Activated CD4-positive, alpha-beta T cell treated with anti-CD3 and anti-CD28 coated beads, Interleukin-10, Interleukin-2, amounts not matched to agents 100 ng/mL and 50 ng/mL, durations not matched to agents 16 hours and 8 hours (primary cell): ENCODE results near the gene GRIA1.

Experiments
- DNase-seq: peaks from one replicate; pipeline ENCODE4 v3.0.0-alpha.2; 2020

Gene GRIA1

DNA sequence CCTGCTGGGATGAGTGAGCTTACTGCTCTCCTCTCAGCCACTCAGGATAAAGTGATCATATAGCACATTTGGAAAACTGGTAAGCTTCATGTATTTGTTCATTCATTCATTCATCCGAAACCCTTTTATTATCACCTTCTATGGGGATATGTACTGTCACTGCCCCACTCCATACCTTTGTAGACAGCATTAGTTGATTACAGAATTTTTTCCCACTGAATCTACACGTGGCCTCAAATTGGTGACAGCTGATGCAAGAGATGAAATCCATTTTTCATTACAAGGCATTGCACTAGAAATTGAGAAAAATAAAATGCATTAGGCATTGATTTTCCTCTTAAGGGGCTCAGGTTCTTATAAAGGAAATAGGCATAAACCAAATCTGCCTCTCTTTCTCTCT is 9.7 kb downstream of the GRIA1 start:
- no peak for DNase-seq

DNA sequence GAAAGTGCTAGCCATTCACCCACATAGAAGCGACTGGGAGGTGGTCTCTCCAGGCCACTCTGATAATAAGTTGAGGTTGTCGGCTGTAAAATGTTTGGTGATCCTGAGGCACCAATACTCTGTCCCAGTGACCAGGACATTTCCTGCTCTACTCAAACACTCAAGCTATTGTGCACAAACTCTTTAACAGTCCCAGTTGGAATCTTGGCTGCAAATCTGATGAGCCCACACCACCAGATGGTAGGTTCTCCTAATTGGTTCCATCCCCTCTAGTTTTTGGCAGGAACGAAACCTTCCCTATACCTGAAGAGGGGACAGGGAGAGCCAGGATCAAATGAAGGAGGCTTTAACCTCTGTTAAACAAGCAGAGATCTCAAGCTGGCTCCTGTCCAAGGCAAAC is 14.3 kb downstream of the GRIA1 start:
- DNase-seq = no peak

DNA sequence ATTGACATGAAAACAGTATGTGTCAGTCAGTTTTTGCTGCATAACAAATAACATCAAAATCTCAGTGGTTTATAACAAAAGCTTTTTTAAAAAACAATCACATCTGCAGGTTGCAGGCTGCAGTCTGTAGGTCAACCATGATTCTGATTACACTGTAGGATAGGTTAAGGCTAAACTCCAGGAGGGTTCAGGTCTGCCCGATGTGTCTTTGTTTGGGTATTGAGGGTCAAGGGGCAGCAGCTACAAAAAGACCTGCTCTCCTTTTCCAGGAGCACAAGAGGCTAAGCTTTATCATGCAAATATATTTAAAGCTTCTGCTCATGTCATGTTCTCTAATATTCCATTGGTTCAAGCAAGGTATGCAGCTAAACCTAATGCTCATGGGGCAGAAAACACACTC is 18.2 kb downstream of the GRIA1 start:
- no peak for DNase-seq

DNA sequence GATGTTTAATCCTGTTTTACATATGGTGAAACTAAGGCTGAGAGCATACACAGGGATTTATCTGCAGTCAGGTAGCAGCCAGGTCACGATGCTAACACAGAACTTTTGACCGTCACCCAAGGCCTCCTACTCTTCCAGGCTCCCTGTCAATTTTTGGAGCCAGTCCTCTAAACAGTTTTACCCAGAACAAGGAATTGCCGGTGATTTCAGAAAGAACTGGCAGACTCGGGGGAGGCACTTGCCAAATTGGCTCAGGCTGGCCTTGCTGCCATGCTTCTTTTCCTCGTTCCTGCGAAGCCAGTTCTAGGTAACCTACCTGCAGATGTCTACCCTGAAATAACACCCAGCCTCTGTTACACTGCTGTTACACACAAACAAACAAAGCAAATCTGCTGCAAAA is 21.2 kb downstream of the GRIA1 start:
- no peak for DNase-seq

DNA sequence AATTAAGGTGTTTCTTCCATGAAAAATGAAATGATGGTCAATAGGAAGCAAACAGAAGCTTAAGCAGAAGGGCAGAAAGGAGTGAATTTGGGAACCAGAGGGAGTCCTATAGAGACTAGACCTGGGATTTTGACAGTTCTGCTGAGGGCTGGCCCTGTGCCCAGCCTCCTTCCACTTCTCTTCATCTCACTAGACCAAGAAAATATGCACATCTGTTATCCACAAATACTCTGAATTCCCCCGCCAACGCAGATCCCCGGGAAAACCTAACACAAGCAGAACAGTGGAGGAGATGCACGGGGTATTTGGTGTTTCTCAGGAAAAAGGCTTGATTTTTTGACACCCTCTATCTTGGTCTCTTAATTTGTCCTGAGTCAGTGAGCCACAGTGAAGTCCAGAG is 22.7 kb downstream of the GRIA1 start:
- DNase-seq = no peak

DNA sequence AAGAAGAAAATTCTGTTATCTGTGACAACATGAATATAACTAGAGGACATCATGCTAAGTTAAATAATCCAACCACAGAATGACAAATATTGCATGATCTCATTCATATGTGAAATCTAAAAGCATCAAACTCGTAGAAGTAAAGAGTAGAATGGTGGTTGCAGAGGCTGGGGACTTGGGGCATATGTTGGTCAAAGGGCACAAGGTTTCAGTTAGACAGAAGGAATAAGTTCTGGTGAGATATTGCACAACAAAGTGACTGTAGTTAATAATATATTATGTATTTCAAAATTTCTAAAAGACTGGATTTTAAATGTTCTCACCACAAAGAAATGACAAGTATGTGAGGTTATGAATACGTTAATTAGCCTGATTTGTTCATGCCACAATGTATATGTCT is 24.8 kb downstream of the GRIA1 start:
- no peak for DNase-seq

DNA sequence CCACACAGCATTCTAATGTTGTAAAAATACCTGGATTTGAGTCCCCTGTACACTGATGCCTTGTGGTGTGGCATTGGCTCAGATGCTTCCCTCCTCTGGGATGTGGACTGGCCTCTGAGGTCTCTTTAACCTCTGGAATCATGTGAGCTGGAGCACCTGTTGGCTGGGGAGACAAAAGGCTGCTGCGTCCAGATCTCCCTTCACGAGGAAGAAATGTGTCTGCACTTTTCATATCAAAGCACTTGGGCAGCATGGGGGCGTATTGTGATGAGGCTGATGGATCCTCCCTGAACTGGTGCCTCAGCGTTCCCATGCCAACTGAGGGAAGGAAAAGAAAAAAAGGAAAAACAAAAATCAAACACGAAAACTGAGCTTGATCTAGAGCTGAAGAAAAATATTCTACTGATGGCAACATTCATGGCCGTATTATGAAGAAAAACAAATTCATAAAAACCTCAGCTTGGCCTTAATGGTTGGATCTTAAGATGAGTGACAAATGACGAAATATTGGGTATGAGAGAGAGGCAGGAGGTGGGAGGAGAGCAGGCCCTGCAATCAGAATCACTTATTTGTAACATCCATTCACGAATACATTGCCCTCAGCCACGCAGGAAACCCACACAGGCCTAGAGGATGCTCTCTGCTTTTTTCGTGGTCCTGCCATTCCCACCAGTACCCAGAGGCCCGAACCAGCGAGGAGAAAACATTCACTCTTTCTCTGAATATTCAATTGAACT is 26.2 kb downstream of the GRIA1 start:
- no peak for DNase-seq

DNA sequence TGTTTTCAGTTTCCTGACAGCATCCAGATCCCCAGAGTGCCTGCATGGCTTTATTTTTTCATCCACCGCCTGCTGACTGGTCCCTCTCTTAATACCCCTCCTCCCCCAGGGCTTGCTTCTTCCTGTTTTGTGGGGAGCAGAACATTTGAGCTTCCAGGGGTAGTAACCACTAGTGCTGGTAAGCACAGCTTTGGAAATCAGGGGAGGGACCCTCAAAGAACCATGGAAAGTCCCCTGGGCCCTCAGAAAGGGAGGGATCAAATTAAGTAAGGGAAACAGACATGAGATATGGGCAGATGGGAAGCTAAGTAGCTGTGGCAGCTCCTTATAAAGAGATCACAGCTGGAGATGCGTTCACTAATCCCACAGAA is 26.8 kb downstream of the GRIA1 start:
- DNase-seq = no peak

DNA sequence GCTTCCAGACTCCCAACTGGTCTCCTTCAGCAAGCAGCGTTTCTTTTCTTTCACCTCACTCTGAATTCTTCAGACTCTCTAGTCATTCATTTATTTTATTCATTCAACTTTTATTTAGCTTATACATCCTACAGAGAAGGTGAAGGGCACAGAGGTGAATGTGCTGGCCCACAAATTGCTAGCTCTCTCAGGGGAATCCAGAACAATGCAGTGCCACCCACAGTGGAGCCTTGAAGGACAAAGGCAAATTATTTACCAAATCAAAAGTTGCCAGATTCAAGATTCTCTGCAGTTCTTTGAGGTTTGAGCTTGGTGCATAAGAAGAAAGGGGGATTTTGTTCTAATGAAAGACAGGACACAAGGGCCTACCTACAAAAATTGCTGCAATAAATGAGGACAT is 29.7 kb downstream of the GRIA1 start:
- DNase-seq = no peak

DNA sequence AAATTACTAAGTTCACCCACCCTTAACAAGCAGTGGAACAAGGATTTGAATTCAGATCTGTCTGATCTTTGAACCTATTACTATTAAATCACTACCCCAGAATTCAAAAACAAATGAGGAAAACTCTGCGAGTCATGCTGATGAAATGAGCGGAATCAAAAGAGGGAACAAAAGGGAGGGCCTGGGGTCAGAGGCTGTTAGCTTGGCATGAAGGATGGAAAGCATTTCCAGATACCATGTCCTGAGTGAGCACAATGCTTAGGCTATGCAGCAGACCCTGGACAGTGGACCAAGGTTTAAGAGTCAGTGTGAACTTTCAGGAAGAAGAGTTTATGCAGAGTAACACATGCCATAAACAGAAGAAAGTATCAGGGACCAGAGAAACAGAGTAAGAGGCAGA is 30.5 kb downstream of the GRIA1 start:
- no peak for DNase-seq

DNA sequence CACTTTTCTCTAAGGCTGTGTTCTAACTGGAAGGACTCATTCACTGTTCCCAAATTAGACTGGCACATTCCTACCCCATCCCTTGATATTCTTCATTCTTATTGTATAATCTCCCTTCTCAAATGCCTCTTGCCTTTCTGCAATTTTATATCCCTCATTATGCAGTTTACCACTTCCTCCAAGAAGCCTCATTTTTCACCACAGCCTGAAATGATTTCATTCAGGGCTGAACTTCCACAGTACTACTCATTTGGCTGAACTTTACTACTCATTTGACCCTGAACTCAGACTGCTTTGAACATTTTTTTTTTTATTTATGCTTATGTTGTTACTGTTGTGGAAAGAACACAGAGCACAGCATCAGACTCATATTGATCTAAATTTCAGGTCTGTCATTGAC is 32.7 kb downstream of the GRIA1 start:
- no peak for DNase-seq

DNA sequence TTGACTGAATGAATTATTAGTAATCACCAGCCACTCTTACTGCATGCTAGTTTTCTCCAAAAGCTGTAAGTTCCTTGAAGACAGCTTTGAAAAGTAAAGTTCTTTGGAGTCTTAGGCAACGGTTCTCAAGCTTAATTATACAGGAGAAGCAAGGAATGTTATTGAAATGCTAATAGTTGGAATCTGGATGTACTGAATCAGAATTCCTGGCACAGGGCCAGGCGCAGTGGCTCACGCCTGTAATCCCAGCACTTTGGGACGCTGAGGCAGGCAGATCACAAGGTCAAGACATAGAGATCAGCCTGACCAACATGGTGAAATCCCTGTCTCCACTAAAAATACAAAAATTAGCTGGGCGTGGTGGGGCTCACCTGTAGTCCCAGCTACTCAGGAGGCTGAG is 33.4 kb downstream of the GRIA1 start:
- DNase-seq = no peak

DNA sequence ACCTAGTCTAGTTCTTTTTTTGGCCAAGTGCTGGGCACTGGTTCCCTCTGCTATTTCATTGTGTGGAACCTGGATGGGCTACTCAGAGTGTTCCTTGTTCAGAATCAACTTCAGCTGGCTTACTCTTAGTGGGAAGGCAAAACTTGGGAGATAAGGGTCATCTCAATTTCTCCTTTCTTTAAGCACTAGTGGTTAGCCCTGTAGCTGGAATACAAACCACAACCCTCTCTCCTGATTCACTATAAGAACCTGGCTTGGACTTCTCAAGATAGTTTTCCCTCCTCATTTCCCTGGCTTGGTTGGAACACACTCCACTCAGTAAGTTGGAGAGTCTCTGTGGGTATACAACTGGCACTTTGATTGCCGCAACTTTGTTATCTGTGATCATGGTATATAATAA is 35.1 kb downstream of the GRIA1 start:
- no peak for DNase-seq

DNA sequence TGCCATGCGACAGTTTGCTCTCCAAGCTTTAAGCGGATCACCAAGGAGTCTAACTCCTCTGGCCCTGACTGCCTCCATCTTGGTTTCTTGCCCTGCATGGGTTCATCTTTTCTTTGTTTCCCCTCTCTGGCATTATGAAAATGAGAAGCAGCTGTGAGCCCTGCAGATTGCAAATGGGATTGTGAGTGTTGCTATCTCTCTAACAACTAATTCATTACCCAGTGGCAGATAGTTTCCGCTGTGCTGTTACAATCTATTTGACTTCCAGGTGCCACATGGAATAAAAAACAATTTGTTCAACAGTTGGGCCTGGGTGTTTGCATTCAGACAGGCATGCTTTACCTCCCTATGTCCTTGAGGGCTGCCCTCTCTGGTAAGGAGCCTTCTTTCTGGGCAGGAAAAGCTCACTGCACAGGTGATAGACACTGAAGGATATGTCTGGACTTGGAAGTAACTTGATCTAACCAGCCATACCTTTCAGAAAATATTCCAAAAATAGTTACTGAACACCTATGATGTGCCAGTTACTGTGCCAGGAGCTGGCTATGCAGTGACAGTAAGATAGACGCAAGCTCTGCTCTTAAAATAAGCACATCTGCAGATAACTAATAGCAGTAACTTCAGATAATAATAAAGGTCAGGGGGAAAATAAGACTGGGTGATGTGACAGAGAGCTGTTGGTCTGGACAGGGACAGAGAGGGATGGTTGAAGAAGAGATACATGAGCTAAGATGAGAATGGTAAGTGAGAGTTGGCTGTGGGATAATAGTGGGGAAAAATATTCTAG is 40.1 kb downstream of the GRIA1 start:
- no peak for DNase-seq

DNA sequence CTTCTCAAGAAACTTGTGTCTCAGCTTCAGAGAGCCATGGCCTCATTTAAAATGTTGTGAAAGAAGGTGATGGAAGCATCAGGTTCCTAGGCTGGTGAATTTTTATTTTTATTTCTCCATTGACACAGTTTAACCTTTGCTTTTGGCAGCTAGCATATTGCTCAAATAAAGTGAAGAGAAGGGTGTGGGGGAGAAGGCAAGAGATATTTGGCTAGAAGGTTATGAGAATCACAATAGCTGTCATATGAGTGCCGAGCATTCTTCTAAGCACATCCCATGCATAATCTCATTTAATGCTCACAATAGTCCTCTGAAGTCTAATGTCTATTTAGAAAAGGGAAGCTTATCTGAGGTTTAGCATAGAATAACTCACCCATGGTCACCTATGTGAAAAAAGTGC is 43.1 kb downstream of the GRIA1 start:
- DNase-seq = no peak

DNA sequence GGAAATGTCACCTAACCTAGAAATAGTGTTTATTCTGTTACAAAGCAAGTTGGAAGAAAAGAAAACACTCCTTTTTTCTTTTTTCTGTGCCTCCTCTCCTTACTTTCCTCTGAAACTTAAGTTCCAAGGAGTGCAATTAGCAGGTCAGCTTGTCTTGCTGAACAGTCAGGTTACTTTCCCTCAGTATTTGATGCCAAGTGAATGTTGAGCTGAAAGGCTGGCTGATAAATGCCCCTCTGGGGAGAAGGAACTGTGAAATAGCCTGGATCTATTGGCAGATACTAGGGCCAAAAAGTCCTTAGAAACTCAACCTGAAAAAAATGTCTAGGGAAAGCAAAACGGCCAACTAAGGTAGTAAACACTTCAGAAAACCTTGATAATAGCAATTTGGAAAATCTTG is 43.6 kb downstream of the GRIA1 start:
- DNase-seq = no peak

DNA sequence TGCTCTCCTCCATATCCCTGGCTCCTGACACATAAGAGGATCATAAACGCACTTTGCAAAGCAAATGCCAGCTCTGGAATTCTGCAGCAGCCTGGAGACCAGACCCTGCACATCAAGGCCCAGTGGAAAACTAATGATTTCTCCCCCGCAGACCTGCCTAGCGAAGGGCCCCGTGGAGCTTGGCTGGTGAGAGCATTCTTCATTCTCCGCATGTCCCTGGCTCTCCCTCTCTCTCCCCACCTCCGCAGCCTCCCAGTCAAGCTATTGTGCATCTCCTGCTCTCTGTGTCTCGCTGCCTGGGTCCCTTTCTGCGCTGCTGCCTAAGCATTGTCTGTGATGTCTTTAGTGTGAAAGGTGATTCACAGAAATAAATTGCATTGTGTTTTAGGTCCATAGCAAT is 46.7 kb downstream of the GRIA1 start:
- no peak for DNase-seq

DNA sequence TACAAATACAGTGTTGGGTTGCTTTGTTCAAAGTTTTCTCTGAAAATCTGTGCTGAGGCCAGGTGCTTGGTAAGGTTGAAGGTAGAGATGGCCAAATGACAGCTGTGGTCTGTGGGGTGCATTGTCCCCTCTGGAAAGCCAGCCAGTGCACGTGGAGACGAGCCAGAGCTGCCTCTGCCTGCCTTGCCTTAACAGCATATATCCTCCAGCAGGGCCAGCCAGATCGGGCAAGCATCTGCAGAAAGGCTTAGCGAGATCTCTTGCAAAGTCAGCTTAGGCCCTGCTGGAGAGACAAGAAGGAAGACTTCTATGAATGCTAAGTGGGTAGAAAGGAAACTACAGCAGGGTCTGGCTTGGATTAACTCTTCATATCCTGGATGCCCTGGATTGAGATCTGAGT is 49.5 kb downstream of the GRIA1 start:
- DNase-seq = no peak

DNA sequence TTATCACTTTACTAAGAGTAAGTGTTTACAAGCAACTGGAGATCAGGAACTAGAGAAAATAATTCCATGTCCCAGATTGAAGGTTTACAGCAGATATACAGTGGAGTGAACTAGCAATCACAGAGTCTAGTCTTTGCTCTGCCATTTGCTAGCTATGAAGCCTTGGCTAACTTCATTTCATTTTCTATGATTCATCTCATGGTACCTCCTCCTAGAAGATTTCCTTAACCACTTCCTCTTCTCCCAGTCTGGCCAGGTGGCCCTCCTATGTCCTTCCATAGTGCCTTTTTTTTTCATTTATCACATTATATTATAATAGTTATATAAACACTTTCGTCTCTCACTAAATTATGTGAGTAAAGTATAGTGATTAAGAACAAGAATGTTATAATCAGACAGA is 52.1 kb downstream of the GRIA1 start:
- DNase-seq = no peak

DNA sequence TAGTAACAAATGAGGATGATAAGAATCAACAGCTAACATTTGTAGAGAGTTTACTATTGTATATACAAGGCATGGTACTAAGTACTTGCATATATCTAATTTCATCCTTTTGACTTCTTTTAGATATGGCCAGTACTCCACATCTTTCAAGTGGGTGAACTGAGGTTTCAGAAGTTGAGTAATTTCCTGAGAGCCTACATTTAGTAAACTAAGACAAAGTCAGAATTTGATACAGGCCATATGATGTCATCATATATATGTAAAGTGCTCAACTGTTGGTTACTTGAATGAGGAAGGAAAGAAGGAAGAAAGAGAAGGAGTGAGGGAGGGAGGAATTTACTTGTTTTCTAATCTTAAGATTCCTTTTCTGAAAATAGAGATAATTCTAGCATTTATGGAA is 52.8 kb downstream of the GRIA1 start:
- DNase-seq = peak; percentile 7

DNA sequence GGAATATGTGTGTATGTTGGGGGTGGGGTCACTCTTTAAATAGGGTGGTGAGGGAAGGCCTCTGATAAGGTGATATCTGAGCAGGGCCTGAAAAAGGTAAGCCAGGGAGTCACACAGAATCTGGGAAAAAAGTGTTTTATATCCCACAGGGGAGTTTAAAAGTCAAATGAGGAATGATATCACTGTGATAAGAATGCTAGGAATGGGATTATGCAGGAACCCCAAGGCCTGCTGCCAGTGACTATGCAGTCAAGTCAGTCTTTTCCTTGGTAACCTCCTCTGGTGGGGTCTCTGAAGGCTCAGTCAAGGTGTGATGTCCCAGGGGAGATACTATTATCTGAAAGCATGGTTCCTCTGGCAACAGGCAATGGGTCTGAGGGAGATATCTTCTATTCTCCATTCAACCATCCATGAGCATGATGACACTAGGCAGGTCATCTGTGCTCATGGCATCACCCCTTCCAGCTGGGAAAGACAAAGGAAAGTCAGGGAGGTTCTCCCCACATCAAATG is 53.5 kb downstream of the GRIA1 start:
- no peak for DNase-seq

DNA sequence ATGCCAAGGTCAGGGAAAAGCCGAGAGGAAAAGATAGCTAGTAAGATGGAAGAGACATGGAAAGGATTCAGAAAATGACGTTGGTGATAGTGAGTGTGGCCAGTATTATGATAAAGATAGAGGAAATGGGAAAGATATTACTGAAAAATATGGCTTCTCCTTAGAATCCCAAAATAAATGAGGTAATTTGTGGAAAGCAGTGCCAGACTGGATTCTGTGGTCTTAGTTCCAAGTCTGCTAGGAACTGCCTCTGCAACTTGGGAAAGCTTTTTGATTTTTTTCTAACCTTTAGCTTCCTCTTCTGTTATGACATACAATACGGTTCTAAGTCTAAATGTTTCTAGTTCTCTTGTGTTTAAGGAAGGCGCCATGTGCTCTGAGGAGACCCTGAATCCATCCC is 54.2 kb downstream of the GRIA1 start:
- DNase-seq = no peak

DNA sequence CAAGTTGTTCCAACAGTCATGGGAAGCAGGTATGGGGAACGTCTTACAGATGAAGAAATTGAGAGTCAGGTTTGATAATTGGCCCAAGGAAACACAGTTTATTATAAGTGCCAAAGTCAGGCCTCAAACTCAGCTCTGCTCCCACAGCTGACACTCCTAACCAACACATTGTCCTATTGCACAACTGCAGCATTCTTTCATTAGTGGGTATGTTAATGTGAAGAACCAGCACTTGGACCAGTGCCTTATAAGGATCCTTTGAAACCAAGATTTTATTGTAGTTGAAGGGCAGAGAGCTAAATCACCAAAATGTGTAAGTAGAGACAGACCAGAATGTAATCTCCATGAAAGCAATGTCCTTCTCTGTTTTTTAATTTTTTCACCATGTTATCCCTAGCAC is 56.1 kb downstream of the GRIA1 start:
- DNase-seq = no peak

DNA sequence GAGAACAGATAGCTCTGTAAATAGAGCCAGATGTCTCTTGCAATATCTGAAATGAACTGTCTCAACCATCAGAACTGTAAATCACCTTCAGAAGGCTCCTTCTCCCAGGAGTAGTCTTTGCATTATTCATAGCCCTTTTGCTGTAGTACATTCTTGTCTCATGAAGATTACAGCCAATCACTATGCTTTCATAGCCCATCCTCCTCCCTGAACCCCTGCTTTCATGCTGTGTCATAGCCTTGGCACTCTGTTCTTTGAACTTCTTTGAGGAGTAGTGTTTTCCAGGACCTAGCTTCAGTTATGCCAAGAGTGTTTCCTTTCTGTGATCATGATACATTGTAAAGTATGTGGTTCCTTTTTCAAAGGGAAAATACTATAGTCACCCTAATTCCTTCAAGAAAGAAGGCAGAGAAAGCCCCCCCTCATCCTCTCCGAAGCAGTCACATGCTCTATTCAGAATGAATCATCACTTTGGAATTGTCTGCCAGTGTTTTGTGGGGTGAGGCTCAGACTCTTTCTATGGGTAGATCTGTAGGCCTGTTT is 61.1 kb downstream of the GRIA1 start:
- DNase-seq = no peak
